ENCODE results near the gene MAP3K20. TPM values are rescaled to one million over a fixed set of nuclear protein-coding genes. Genes with fewer than 3 reads are reported as not detected.

MAP3K20 gene
- total RNA-seq, 1 donor from 2014 or later, result 23.5 TPM

DNA sequence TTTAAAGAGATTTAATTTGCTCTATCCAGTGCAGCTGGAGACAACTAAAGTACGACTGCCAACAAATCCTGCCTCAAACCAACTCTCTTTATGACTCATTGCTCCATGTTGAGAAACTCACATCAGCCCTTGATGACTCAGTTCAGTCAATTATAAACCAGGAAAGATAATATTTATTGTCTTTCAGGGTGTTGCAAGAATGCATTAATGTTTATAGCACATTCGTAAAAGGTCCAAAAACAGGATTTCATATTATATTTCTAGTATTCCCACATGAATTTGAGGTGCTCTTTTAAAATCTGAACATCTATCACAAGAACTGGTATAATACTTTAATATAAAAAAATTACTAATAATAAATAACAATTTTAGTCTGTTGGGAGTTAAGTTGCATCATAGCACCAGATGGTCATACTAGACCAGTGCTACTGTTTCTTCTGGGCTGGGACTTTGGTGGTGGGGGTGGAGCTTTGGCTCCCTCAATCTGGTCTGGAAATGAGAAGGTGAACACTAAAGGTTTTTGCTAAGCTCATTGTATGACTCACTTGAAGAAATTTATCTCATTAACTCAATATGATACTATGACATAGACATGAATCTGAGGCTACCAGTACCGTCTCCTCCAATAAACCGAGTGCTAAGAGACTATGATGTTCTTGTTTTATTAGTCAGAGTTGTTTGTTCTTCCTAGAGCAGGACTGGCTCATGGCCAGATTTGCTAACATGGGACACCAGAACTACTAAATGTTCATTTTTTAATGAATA, 26.6 kb upstream of the MAP3K20 start:
- TF ChIP-seq, protein P1, sequence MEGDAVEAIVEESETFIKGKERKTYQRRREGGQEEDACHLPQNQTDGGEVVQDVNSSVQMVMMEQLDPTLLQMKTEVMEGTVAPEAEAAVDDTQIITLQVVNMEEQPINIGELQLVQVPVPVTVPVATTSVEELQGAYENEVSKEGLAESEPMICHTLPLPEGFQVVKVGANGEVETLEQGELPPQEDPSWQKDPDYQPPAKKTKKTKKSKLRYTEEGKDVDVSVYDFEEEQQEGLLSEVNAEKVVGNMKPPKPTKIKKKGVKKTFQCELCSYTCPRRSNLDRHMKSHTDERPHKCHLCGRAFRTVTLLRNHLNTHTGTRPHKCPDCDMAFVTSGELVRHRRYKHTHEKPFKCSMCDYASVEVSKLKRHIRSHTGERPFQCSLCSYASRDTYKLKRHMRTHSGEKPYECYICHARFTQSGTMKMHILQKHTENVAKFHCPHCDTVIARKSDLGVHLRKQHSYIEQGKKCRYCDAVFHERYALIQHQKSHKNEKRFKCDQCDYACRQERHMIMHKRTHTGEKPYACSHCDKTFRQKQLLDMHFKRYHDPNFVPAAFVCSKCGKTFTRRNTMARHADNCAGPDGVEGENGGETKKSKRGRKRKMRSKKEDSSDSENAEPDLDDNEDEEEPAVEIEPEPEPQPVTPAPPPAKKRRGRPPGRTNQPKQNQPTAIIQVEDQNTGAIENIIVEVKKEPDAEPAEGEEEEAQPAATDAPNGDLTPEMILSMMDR (conservative IDR thresholded peaks at IDR 0.05), result no peak
- no peaks in the 10 kb centered on the region for H3K9me3 Mint-ChIP-seq
- no peak for DNase-seq (ENCODE audit: extremely low spot score, unreplicated experiment)
- no peaks in the 10 kb centered on the region for H3K36me3 Mint-ChIP-seq
- H3K27me3 Mint-ChIP-seq, result no peaks in the 10 kb centered on the region
- H3K4me3 Mint-ChIP-seq, result peak overlapping the region; percentile 22
- H3K27ac Mint-ChIP-seq, result peak overlapping the region; percentile 26
- peaks cover 33% of the 10 kb centered on the region for H3K4me1 Mint-ChIP-seq (ENCODE audit: unreplicated experiment)

DNA sequence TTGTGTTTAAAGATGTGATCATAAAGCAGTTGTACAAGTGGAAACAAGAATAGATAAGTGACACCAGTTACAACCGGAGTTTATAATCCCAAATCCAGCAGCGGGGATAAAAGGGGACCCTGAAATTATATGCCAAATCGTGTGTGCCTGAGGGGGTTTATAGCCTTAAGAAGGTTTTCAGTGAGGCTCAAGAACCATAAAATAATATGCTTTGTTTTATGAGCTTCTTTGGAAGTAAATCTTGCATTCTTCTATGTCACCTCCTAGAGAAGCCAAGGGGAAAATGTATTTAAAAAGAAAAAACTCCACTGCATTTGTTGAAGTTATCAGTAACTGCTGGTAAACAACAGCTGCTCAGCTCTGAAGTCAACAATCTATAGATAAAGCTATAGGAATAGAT, 25.8 kb upstream of the MAP3K20 start:
- no peaks in the 10 kb centered on the region for H3K27me3 Mint-ChIP-seq
- H3K4me1 Mint-ChIP-seq (ENCODE audit: unreplicated experiment), result peaks cover 38% of the 10 kb centered on the region
- peak overlapping the region; percentile 26 for H3K27ac Mint-ChIP-seq
- H3K9me3 Mint-ChIP-seq, result no peaks in the 10 kb centered on the region
- TF ChIP-seq, protein P1 (conservative IDR thresholded peaks at IDR 0.05), result no peak
- no peak for DNase-seq (ENCODE audit: extremely low spot score, unreplicated experiment)
- no peaks in the 10 kb centered on the region for H3K36me3 Mint-ChIP-seq
- no peak overlapping the region for H3K4me3 Mint-ChIP-seq

DNA sequence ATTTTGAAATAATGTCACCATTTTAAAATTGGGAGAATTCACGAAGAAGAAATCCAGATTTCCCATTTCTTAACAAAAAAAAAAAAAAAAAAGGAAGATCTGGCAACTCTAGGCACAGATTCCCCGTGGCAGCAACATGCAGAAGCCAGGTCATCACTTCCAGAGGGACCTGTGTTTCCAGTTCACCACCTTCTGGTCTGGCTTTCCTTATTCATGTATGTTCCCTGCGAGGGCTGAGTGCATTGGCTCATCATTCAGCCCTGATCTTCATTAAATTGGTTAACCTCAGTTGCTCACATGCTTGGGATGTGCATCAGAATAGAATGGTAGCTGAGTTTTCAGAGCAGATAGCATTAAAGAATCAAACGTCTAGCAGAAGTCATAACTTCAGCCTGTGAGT, 25.0 kb upstream of the MAP3K20 start:
- Mint-ChIP-seq H3K27ac (no peak overlapping the region), H3K9me3 (no peaks in the 10 kb centered on the region), H3K27me3 (no peaks in the 10 kb centered on the region), H3K4me1 (ENCODE audit: unreplicated experiment) (peaks cover 31% of the 10 kb centered on the region), H3K4me3 (no peak overlapping the region), H3K36me3 (no peaks in the 10 kb centered on the region)
- DNase-seq (ENCODE audit: extremely low spot score, unreplicated experiment), result no peak
- TF ChIP-seq, protein P1 (conservative IDR thresholded peaks at IDR 0.05), result no peak

DNA sequence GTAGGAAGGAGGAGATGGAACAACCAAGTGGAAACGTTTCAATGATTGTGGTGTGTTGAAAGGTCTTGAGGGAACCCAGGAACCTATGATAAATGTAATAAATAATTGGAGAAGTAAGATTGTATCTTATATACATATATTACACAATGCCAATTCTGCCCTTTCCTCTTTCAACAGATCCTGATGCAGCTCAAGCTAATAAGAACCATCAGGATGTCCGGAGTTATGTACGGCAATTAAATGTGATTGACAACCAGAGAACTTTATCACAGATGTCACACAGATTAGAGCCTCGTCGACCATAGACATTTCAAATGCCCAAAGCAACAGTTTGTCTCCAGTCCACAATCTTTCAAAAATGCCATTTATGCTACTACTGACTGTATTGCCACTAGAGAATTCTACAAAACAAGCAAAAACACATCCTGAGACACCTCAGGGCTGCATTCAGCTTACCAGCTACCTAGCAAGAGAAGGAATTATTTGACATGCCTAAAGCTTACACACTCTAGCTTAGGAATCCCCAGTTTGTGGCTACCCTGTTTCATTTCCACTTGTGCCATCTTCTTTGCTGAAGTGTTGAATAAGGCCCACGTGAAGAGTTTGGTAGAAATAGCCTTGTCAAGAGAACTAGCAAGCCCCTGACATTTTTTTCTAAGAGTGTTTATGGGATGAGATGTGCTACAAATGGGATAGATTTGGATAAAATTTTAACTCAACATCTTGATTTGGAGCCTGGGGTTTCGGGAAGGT, 24.0 kb upstream of the MAP3K20 start:
- DNase-seq (ENCODE audit: extremely low spot score, unreplicated experiment), result no peak
- no peaks in the 10 kb centered on the region for H3K9me3 Mint-ChIP-seq
- H3K36me3 Mint-ChIP-seq, result no peaks in the 10 kb centered on the region
- H3K27me3 Mint-ChIP-seq, result no peaks in the 10 kb centered on the region
- H3K4me3 Mint-ChIP-seq, result no peak overlapping the region
- H3K27ac Mint-ChIP-seq, result no peak overlapping the region
- peaks cover 26% of the 10 kb centered on the region for H3K4me1 Mint-ChIP-seq (ENCODE audit: unreplicated experiment)
- TF ChIP-seq, protein P1 (conservative IDR thresholded peaks at IDR 0.05), result no peak

DNA sequence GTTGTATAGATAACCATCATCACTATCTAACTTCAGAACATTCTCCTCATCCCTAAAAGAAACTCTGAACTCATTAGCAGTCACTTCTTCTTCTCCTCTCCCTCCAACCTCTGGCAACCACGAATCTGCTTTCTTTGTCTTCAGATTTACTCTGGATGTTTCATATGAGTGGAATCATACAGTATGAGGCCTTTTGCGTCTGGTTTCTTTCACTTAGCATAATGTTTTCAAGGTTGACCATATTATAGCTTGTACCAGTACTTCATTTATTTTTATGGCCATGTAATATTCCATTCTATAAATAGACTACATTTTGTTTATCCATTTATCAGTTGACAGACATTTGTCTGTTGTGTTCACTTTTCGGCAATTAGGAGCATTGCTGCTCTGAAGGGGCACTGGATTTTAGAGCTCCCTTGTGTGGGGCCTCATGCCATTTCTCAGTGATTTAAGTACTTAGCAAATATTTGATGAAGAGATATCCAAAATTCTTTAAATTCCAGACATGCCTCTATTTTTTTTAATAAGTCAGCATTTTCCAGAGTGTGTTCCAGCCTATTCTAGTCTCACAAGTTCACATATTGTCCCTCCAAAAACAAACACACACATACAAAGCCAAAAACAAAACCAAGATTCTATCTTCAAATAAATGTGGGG, 22.5 kb upstream of the MAP3K20 start:
- TF ChIP-seq, protein P1 (conservative IDR thresholded peaks at IDR 0.05), result no peak
- Mint-ChIP-seq H3K4me1 (ENCODE audit: unreplicated experiment) (peaks cover 22% of the 10 kb centered on the region), H3K36me3 (no peaks in the 10 kb centered on the region), H3K9me3 (peaks cover 6% of the 10 kb centered on the region), H3K4me3 (no peak overlapping the region), H3K27ac (no peak overlapping the region), H3K27me3 (peaks cover 4% of the 10 kb centered on the region)
- no peak for DNase-seq (ENCODE audit: extremely low spot score, unreplicated experiment)

Data from type B pancreatic cell (in vitro differentiated cells).